NCI-H226 (cell line): ENCODE measurements around the gene CYP27C1.

ENCODE experiments used
- DNase-seq: peaks from one replicate; pipeline ENCODE4 v3.0.0-alpha.2; 2015

Gene CYP27C1

GRCh38 chr2:127146071-127146725 is 73.9 kb downstream of the CYP27C1 start:
- no peak for DNase-seq

GRCh38 chr2:127145280-127145895 is 74.7 kb downstream of the CYP27C1 start:
- DNase-seq = no peak

GRCh38 chr2:127143841-127144782 is 76.0 kb downstream of the CYP27C1 start:
- no peak for DNase-seq

- no peak for DNase-seq
Measured at GRCh38 chr2:127142663-127143630, 77.2 kb downstream of the CYP27C1 start.

GRCh38 chr2:127140538-127140937 is 79.6 kb downstream of the CYP27C1 start:
- DNase-seq = no peak

GRCh38 chr2:127139766-127140165 is 80.3 kb downstream of the CYP27C1 start:
- no peak for DNase-seq

GRCh38 chr2:127138281-127138680 is 81.8 kb downstream of the CYP27C1 start:
- DNase-seq = no peak

GRCh38 chr2:127137741-127138140 is 82.4 kb downstream of the CYP27C1 start:
- DNase-seq = no peak

GRCh38 chr2:127137225-127137624 is 82.9 kb downstream of the CYP27C1 start:
- DNase-seq = no peak

- DNase-seq = no peak
Measured at GRCh38 chr2:127134833-127135830, 85.0 kb downstream of the CYP27C1 start.

GRCh38 chr2:127134235-127134634 is 85.9 kb downstream of the CYP27C1 start:
- DNase-seq = no peak
